Epidermal melanocyte (primary cell): ENCODE data around the gene STEAP2.
"Not testable (repeated sequence)": the region's sequence is repeated elsewhere in the genome, so short reads cannot be mapped to it uniquely, and the experiment has no call there.

Experiments
- DNase-seq: peaks from one replicate; pipeline ENCODE4 v3.0.0; 2011; ENCODE audit warnings: low spot score; ENCODE audit not compliant: insufficient read length

The STEAP2 gene

DNA sequence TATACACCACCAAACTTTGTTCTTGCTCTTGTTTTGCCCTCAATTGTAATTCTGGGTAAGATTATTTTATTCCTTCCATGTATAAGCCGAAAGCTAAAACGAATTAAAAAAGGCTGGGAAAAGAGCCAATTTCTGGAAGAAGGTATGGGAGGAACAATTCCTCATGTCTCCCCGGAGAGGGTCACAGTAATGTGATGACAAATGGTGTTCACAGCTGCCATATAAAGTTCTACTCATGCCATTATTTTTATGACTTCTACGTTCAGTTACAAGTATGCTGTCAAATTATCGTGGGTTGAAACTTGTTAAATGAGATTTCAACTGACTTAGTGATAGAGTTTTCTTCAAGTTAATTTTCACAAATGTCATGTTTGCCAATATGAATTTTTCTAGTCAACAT is 20.9 kb downstream of the STEAP2 start:
- DNase-seq: no peak

DNA sequence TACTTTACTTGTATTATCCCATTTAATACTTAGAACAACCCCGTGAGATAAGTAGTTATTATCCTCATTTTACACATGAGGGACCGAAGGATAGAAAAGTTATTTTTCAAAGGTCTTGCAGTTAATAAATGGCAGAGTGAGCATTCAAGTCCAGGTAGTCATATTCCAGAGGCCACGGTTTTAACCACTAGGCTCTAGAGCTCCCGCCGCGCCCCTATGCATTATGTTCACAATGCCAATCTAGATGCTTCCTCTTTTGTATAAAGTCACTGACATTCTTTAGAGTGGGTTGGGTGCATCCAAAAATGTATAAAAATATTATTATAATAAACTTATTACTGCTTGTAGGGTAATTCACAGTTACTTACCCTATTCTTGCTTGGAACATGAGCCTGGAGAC is 22.0 kb downstream of the STEAP2 start:
- DNase-seq: no peak

DNA sequence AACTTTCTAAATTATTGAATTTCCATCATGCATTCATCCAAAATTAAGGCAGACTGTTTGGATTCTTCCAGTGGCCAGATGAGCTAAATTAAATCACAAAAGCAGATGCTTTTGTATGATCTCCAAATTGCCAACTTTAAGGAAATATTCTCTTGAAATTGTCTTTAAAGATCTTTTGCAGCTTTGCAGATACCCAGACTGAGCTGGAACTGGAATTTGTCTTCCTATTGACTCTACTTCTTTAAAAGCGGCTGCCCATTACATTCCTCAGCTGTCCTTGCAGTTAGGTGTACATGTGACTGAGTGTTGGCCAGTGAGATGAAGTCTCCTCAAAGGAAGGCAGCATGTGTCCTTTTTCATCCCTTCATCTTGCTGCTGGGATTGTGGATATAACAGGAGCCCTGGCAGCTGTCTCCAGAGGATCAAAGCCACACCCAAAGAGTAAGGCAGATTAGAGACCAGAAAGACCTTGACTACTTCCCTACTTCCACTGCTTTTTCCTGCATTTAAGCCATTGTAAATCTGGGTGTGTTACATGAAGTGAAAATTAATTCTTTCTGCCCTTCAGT is 25.3 kb downstream of the STEAP2 start:
- DNase-seq: no peak

GRCh38 chr7:90238022-90238421 is 26.5 kb downstream of the STEAP2 start:
- DNase-seq: no peak

DNA sequence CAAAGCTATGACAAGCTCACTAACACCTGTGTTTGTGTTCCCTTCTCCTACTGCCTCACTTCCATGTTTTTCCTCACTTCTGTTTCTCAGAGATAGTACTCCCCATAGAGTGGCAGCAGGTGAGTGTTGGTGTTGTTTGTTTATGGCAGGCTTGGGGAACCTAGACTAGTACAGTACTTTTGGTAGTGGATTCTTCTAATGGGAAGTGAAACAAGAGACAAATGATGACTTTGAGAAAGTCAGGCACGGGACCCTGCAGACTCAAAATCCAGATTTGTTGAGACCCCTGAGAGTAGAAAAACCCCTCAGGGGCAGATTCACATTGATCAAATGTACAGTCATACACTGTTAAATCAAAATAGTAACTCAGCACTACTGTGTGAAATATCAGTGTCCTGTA is 27.0 kb downstream of the STEAP2 start:
- no peak for DNase-seq

- no peak for DNase-seq
Observed at GRCh38 chr7:90239050-90239449, 27.5 kb downstream of the STEAP2 start.

GRCh38 chr7:90239625-90240228 is 28.2 kb downstream of the STEAP2 start:
- DNase-seq: no peak

- no peak for DNase-seq
Observed at GRCh38 chr7:90242369-90243168, 31.0 kb downstream of the STEAP2 start.

DNA sequence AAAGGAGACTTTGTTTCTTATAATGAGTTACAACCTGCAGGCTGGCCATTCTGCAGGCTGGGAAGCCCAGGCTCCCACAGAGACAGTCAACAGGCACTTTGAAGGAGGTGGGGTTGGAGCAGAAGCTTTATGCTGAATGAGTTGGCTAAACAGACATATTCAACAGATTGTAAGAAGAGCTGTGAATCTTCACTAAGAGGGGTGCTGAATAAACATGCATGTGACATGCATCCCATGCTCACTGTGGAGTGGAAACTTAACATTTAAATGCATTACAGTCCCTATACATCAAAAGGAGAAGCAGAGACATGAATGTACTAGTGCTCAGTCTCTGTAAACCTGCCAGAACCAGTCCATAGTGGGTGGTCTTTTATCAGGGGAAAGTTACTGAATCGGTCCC is 32.0 kb downstream of the STEAP2 start:
- DNase-seq: no peak

DNA sequence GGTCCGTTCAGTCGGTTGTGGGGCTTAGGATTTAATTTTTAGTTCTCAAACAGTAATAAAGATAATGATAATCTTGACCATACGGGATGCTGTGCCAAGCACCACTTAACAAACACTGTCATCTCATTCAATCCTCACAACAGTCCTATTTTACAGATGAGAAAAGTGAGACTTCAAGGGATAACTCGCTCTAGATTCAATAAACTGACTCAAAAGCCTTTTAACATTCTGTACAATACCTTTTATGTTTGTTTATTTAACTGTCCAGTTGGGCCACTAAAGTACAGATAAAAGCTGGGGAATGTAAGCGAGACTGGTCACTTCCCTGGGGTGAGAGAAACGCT is 33.0 kb downstream of the STEAP2 start:
- DNase-seq: no peak

- DNase-seq: peak; percentile 83
Observed at GRCh38 chr7:90244909-90245851, 33.6 kb downstream of the STEAP2 start, which contains the start of gene CFAP69. CFAP69 (plus strand) TSS chr7:90245174; CDS start chr7:90245425, 251 bp downstream.

- DNase-seq: no peak
Observed at GRCh38 chr7:90246171-90246570, 34.6 kb downstream of the STEAP2 start.

DNA sequence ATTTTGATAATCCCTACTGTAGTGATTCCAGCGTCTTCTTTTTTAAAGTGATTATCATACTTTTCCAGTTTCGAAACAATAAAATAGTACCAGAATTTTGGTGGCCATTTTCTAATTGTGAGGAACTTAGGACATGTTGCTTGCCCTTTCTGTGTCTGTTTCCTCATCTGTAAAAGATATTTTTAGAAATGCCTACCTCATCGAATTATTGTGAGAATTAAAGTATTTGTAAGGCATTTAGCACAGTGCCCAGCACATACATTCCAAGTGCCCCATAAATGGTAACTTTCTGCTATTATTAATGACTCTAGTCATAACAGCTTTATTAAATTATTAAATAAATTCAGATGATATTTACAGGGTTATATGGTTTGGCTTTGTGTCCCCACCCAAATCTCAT is 37.2 kb downstream of the STEAP2 start:
- no peak for DNase-seq

- DNase-seq: no peak
Observed at GRCh38 chr7:90250601-90251303, 39.2 kb downstream of the STEAP2 start.

- DNase-seq: no peak
Observed at GRCh38 chr7:90251304-90251635, 39.7 kb downstream of the STEAP2 start.

DNA sequence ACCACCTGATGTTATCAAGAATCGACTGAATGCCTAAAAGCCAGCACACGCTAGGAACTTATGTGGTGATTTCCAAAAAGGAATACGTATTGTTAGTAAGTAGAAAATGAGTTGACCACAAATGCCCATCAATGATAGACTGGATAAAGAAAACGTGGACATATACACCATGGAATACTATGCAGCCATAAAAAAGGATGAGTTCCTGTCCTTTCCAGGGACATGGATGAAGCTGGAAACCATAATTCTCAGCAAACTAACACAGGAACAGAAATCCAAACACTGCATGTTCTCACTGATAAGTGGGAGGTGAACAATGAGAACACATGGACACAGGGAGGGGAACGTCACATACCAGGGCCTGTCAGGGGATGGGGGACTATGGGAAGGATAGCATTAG is 44.5 kb downstream of the STEAP2 start:
- DNase-seq: not testable (repeated sequence)

DNA sequence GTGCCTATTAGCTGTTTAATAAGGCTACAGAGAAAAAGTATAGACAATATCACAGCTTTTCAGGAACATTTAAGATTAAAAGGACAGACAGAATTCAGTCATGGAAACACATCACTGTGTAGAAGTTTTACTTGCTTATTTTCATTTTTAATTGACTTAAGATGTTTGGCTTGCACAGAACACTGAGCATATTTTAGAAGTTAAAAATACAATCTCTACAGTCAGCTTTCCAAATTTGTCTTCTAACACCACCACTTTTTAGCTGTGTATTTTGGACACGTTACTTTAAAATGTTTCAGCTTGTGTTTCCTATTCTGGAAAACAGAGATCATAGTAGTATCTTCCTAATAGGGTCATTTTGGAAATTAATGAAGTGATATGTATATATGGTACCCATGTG is 45.2 kb downstream of the STEAP2 start:
- DNase-seq: no peak

DNA sequence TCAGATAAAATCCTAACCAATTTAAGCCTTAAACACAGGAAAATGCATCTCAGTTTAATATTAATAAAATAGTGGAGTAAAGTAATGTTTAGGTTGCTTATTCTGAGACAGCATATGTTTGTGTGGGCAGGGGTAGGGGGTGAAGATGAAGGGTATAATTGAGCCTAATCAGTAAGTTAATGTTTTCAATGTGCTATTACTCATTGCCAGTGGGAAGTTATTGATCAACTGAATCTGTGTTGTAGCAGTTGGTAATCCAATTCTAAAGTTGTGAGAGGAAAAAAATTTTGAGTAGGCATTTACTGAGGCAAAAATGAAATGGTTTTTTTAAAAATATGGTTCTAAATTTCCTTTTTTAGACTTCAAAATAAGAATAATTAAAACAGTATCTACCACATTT is 49.9 kb downstream of the STEAP2 start:
- no peak for DNase-seq

DNA sequence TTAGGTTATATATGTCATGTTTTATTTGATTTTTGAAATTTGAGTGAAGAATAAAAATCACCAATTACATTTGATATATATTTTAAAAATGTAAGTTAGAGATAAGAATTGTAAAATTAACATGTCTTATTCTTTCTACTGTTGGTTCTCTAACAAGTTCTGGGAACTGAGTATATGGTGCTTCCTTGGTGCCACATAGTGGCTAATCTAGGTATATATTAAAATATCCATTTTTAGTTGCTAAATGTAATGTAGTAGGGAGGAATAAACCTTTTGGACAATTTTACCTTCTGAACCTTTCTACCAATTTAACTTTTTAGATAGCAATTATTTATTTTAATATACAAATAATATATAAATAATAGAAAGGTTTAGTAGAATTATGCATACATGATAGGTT is 50.9 kb downstream of the STEAP2 start:
- no peak for DNase-seq

DNA sequence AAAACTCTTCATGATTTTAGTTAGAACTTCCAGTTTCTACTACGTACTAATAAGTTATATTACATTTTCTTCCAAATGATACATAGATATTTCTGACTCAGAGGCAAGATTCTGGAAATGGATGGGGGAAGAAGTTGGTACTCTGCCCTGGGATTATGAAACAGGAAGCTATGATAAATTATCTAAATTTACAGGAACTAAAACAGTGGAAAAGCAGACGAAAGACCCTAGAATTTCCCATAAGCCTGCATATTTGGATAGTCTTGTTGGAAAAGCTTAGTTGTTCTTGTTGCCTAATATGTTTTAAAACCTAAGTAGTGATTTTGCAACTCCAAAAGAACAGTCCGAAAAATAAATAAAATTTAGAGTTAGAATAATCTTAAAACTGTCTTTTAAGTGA is 55.3 kb downstream of the STEAP2 start:
- DNase-seq: no peak

- no peak for DNase-seq
Observed at GRCh38 chr7:90267263-90267858, 55.8 kb downstream of the STEAP2 start.
